ENCODE measurements around the gene CYFIP2.

Gene CYFIP2

DNA sequence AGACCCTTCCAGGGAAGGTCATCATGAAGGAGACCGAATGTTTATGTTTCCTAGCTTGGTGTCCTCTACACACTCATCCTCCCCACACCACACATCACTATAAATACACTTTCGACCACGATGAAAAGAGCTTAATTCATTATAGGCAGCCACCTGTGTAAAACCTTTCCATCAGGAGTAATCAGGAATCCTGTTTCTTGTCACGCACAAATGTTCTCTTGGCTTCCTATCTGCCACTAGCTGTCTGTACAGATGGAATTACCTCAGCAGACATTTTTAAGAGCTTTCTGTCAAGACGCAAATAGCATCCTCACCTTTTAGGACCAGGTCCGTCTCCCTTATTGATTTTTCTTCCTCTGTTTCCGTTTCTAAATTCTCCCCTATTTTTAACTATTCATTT lies 79.1 kb downstream of the CYFIP2 start:
- no peaks in the 10 kb centered on the region for H3K27me3 ChIP-seq (ENCODE audit: insufficient read depth, poor library complexity, severe bottlenecking)
- TF ChIP-seq SPI1 (IDR thresholded peaks at IDR 0.05; ENCODE audit: borderline replicate concordance, low read depth) (no peak), POLR2AphosphoS5 (IDR thresholded peaks at IDR 0.05; ENCODE audit: low read depth) (no peak), GABPA (IDR thresholded peaks at IDR 0.05; ENCODE audit: low read depth) (no peak)
- TF ChIP-seq, protein P1, sequence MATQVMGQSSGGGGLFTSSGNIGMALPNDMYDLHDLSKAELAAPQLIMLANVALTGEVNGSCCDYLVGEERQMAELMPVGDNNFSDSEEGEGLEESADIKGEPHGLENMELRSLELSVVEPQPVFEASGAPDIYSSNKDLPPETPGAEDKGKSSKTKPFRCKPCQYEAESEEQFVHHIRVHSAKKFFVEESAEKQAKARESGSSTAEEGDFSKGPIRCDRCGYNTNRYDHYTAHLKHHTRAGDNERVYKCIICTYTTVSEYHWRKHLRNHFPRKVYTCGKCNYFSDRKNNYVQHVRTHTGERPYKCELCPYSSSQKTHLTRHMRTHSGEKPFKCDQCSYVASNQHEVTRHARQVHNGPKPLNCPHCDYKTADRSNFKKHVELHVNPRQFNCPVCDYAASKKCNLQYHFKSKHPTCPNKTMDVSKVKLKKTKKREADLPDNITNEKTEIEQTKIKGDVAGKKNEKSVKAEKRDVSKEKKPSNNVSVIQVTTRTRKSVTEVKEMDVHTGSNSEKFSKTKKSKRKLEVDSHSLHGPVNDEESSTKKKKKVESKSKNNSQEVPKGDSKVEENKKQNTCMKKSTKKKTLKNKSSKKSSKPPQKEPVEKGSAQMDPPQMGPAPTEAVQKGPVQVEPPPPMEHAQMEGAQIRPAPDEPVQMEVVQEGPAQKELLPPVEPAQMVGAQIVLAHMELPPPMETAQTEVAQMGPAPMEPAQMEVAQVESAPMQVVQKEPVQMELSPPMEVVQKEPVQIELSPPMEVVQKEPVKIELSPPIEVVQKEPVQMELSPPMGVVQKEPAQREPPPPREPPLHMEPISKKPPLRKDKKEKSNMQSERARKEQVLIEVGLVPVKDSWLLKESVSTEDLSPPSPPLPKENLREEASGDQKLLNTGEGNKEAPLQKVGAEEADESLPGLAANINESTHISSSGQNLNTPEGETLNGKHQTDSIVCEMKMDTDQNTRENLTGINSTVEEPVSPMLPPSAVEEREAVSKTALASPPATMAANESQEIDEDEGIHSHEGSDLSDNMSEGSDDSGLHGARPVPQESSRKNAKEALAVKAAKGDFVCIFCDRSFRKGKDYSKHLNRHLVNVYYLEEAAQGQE (IDR thresholded peaks at IDR 0.05; ENCODE audit: insufficient replicate concordance, low read depth): no peak
- TF ChIP-seq, protein P2, sequence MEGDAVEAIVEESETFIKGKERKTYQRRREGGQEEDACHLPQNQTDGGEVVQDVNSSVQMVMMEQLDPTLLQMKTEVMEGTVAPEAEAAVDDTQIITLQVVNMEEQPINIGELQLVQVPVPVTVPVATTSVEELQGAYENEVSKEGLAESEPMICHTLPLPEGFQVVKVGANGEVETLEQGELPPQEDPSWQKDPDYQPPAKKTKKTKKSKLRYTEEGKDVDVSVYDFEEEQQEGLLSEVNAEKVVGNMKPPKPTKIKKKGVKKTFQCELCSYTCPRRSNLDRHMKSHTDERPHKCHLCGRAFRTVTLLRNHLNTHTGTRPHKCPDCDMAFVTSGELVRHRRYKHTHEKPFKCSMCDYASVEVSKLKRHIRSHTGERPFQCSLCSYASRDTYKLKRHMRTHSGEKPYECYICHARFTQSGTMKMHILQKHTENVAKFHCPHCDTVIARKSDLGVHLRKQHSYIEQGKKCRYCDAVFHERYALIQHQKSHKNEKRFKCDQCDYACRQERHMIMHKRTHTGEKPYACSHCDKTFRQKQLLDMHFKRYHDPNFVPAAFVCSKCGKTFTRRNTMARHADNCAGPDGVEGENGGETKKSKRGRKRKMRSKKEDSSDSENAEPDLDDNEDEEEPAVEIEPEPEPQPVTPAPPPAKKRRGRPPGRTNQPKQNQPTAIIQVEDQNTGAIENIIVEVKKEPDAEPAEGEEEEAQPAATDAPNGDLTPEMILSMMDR (IDR thresholded peaks at IDR 0.05; ENCODE audit: insufficient read depth, low read length): no peak
- no peak overlapping the region for H3K4me3 ChIP-seq (replicated peaks; ENCODE audit: insufficient read depth, low read length)
- H3K27ac ChIP-seq (replicated peaks): no peak overlapping the region
- no peak for DNase-seq (ENCODE audit: low read depth in 1 of 2, low spot score in 1 of 2)

DNA sequence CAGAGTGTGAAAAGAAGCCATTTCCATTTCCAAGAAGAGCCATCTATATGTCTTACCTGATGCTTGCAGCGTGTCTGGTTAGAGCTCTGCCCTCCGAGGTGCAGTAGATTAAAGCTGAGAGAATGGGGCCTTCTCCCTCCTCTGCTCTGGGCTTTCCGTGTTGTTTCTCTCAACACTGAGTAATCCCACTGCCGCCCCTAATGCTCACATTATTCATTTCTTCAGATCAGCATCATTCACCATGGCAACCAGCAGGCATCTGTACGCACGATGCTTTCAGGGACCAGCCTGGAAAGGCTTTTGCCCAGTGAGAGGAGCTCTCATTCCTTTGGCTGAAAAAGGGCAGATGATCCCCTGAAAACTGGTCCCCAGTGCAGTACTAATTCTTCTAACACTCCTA lies 79.6 kb downstream of the CYFIP2 start:
- Histone ChIP-seq H3K27me3 (ENCODE audit: insufficient read depth, poor library complexity, severe bottlenecking) (no peaks in the 10 kb centered on the region), H3K4me3 (replicated peaks; ENCODE audit: insufficient read depth, low read length) (no peak overlapping the region), H3K27ac (replicated peaks) (no peak overlapping the region)
- TF ChIP-seq, protein P2 (IDR thresholded peaks at IDR 0.05; ENCODE audit: insufficient read depth, low read length): no peak
- DNase-seq (ENCODE audit: low read depth in 1 of 2, low spot score in 1 of 2): no peak

DNA sequence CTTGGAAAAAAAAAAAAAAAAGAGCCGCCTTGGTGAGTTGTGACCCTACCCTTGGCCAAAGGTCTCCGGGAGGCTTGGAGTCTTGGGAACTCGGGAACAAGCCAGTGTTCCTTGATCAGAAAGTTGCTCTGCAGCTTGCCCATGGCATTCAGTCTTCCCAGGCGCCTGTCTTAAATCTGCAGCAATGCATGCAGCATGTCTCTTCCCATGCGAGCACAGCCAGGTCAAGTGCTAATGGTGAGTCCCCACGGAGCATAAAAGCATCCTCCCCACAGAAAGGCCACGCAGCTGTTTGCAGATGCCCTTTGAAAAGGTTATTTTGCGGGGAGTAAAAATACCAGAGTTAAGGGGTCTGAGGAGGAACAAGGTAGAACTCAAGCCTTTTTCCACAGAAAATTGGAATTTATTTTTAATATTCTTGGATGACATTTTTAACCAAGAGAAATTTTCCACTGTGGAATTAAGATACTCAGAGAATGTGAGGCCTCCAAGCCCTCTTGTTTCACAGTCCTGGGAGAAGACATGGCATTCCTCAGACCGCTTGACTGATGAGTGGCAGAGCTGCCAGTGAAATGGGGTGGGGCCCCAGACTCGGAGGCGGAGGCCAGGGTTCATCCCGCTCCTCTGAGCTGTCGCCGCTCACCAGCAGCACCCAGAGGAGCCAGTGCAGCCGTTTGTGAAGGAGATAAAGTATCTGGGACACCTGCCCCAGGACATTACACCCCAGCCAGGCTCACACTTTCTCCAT lies 81.6 kb downstream of the CYFIP2 start:
- no peak overlapping the region for H3K27ac ChIP-seq (replicated peaks)
- TF ChIP-seq GABPA (IDR thresholded peaks at IDR 0.05; ENCODE audit: low read depth) (no peak), POLR2AphosphoS5 (IDR thresholded peaks at IDR 0.05; ENCODE audit: low read depth) (no peak), SPI1 (IDR thresholded peaks at IDR 0.05; ENCODE audit: borderline replicate concordance, low read depth) (no peak)
- TF ChIP-seq, protein P2 (IDR thresholded peaks at IDR 0.05; ENCODE audit: insufficient read depth, low read length): no peak
- TF ChIP-seq, protein P1 (IDR thresholded peaks at IDR 0.05; ENCODE audit: insufficient replicate concordance, low read depth): no peak
- no peak overlapping the region for H3K4me3 ChIP-seq (replicated peaks; ENCODE audit: insufficient read depth, low read length)
- DNase-seq (ENCODE audit: low read depth in 1 of 2, low spot score in 1 of 2): no peak
- H3K27me3 ChIP-seq (ENCODE audit: insufficient read depth, poor library complexity, severe bottlenecking): no peaks in the 10 kb centered on the region

DNA sequence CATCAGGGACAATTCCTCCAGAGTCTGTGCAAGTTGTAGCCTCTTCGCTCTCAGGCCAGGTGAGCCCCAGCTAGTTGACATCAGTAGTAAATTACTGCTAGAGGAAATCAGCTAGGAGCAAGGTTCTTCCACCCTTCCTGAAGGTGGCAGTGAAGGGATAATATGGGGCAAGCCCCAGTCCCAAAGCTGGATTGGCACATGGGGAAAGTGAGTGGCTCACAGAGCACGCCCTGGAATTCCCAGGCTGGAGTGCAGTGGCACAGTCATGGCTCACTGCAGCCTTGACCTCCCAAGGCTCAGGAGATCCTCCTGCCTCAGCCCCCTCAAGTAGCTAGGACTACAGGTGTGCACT lies 82.1 kb downstream of the CYFIP2 start:
- TF ChIP-seq, protein P2 (IDR thresholded peaks at IDR 0.05; ENCODE audit: insufficient read depth, low read length): no peak
- TF ChIP-seq POLR2AphosphoS5 (IDR thresholded peaks at IDR 0.05; ENCODE audit: low read depth) (no peak), GABPA (IDR thresholded peaks at IDR 0.05; ENCODE audit: low read depth) (no peak), SPI1 (IDR thresholded peaks at IDR 0.05; ENCODE audit: borderline replicate concordance, low read depth) (no peak)
- TF ChIP-seq, protein P1 (IDR thresholded peaks at IDR 0.05; ENCODE audit: insufficient replicate concordance, low read depth): no peak
- no peaks in the 10 kb centered on the region for H3K27me3 ChIP-seq (ENCODE audit: insufficient read depth, poor library complexity, severe bottlenecking)

More for the DNA sequence above, 82.1 kb downstream of the CYFIP2 start:
- DNase-seq (ENCODE audit: low read depth in 1 of 2, low spot score in 1 of 2): no peak
- Histone ChIP-seq H3K27ac (replicated peaks) (no peak overlapping the region), H3K4me3 (replicated peaks; ENCODE audit: insufficient read depth, low read length) (no peak overlapping the region)

Measured in HL-60 (cell line).